ENCODE results near the gene PDE5A.
A peak's percentile ranks its signal among the peaks of the same experiment; 100 is the strongest.
"Not testable (repeated sequence)": the region's sequence is repeated elsewhere in the genome, so short reads cannot be mapped to it uniquely, and the experiment has no call there.

Gene PDE5A

GRCh38 chr4:119628281-119629141 lies at the start of gene PDE5A:
PDE5A (minus strand) TSS chr4:119628804; CDS start chr4:119628671, 133 bp downstream.
- peak; percentile 98 for DNase-seq

GRCh38 chr4:119676101-119676500 lies 47.5 kb upstream of the PDE5A start:
- DNase-seq: no peak

- DNase-seq: no peak
Observed at GRCh38 chr4:119675391-119675790, 46.8 kb upstream of the PDE5A start.

- DNase-seq: no peak
Observed at GRCh38 chr4:119672938-119673337, 44.3 kb upstream of the PDE5A start.

GRCh38 chr4:119672086-119672485 lies 43.5 kb upstream of the PDE5A start:
- no peak for DNase-seq

- DNase-seq: no peak
Observed at GRCh38 chr4:119671205-119671604, 42.6 kb upstream of the PDE5A start.

- DNase-seq: no peak
Observed at GRCh38 chr4:119667802-119668201, 39.2 kb upstream of the PDE5A start.

- peak; percentile 56 for DNase-seq
Observed at GRCh38 chr4:119666653-119667091, 38.1 kb upstream of the PDE5A start.

- no peak for DNase-seq
Observed at GRCh38 chr4:119665752-119666151, 37.1 kb upstream of the PDE5A start.

GRCh38 chr4:119664168-119664907 lies 35.7 kb upstream of the PDE5A start:
- no peak for DNase-seq

- no peak for DNase-seq
Observed at GRCh38 chr4:119663160-119663788, 34.7 kb upstream of the PDE5A start.

- not testable (repeated sequence) for DNase-seq
Observed at GRCh38 chr4:119662612-119663011, 34.0 kb upstream of the PDE5A start.

- DNase-seq: no peak
Observed at GRCh38 chr4:119661231-119661630, 32.6 kb upstream of the PDE5A start.

- DNase-seq: no peak
Observed at GRCh38 chr4:119659576-119659975, 31.0 kb upstream of the PDE5A start.

GRCh38 chr4:119657111-119657611 lies 28.6 kb upstream of the PDE5A start:
- no peak for DNase-seq

- DNase-seq: no peak
Observed at GRCh38 chr4:119656342-119656741, 27.7 kb upstream of the PDE5A start.

GRCh38 chr4:119655111-119655837 lies 26.7 kb upstream of the PDE5A start:
- DNase-seq: no peak

GRCh38 chr4:119653990-119654389 lies 25.4 kb upstream of the PDE5A start:
- DNase-seq: no peak

- DNase-seq: no peak
Observed at GRCh38 chr4:119652998-119653397, 24.4 kb upstream of the PDE5A start.

- no peak for DNase-seq
Observed at GRCh38 chr4:119648398-119648797, 19.8 kb upstream of the PDE5A start.

GRCh38 chr4:119647558-119647957 lies 19.0 kb upstream of the PDE5A start:
- DNase-seq: no peak

- no peak for DNase-seq
Observed at GRCh38 chr4:119646347-119647071, 17.9 kb upstream of the PDE5A start.

Measured in islet precursor cell (in vitro differentiated cells).